Stomach (tissue), 4 donors: ENCODE measurements around the gene HTD2.

ENCODE experiments used
- CTCF ChIP-seq, 7 experiments: fragments of 450-650 bp in 4 of 7; fragments of 200-600 bp in 3 of 7; sonication (generic) in 3 of 7; IDR thresholded peaks; one replicate each; pipeline ENCODE4 v1.5.1; 2016 to 2019; ENCODE audit warnings: antibody characterized with exemption in 7 of 7, control low read depth in 2 of 7, mild to moderate bottlenecking in 1 of 7
- EP300 ChIP-seq: sonication (generic); formaldehyde crosslinking; IDR thresholded peaks from one replicate; pipeline ENCODE4 v1.6.1; 2017; ENCODE audit warnings: antibody characterized with exemption
- POLR2A ChIP-seq, 4 donors: fragments of 450-650 bp; IDR thresholded peaks; one replicate each; pipeline ENCODE4 v1.6.1; 2016; ENCODE audit warnings: antibody characterized with exemption in 4 of 4, control low read depth in 2 of 4, mild to moderate bottlenecking in 1 of 4, moderate library complexity in 1 of 4
- POLR2AphosphoS5 ChIP-seq, 3 donors: sonication (generic); formaldehyde crosslinking; IDR thresholded peaks; one replicate each; pipeline ENCODE4 v1.6.1; 2016; ENCODE audit warnings: antibody characterized with exemption in 3 of 3

GRCh38 chr3:58324391-58325390, 18.4 kb downstream of the HTD2 start:
- TF ChIP-seq CTCF (IDR thresholded peaks at IDR 0.05) (no peak), POLR2A (IDR thresholded peaks at IDR 0.05) (no peak), EP300 (no peak), POLR2AphosphoS5 (IDR thresholded peaks at IDR 0.05) (no peak)
